Renal pelvis (tissue), 4 donors: ENCODE results near the gene ACOXL. TPM values are rescaled to one million over a fixed set of nuclear protein-coding genes. Genes with fewer than 3 reads are reported as not detected.

Experiments used
- DNase-seq: peaks from one replicate; pipeline ENCODE4 v3.0.0-alpha.2; 2013
- polyA plus RNA-seq, 3 donors: library from polyadenylated mRNA; unstranded; fragments of 120-200 nt; gene quantifications; one replicate each; pipeline ENCODE4 v1.2.1, GENCODE V29; 2013; ENCODE audit not compliant: insufficient read length in 3 of 3

Gene ACOXL
- polyA plus RNA-seq, 3 donors: 0.65 to 0.99 (median 0.93) TPM

DNA sequence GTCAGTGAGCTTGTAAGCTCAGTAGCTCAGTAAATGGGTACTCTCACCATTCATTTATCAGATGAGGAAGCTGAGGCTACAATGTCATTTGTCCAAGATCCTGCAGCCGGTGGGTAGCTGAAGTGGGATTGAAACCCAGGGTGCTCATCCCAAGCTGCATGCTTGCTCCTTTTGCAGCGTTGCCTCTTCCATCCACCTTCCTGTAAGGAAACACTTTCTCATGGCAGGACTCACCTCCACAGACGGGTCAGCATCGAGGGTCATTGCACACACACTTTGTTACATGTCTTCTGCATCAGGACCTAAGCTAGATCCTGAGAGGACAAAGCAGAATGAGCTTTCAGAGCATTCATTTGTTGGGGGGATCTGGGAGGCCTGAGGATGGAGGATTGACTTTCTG is 60.7 kb downstream of the ACOXL start:
- no peak for DNase-seq

DNA sequence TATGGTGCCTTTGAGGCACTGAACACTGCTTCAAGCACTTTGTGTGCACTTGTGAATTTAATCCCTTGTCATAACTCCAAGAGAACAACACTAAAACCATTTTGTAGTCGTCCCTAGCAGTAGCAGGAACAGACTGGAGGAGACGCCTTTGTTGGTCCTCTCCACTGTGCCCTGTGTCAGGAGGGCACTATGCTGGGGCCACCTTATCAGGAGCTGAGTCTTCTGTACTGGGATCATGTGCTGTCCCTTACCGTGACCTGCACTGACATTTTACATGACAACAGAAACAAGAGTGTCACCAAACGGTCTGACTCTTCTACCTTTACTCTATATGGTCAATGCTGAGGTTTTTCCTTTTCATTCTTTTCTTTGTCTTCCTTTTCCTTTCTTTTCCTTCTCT is 62.0 kb downstream of the ACOXL start:
- no peak for DNase-seq

DNA sequence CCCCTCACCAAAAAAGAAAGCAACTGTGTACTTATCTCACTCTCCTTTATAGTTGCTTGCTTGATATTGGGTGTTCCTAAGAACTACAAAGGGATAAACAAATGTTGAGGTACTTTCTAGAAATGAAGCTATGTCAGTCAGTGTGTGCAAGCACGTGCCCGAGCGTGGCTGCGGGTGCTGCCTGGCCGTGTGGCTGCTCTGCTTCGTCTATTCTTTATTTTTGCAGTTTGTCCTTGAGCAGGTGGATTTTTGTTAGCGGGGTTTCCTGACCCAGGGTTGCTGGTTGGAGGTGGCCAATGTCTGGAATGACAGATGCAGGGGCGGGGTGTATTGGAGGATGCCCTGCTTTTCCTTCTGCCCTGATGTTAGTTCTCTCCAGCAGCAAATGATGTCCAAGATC is 62.6 kb downstream of the ACOXL start:
- no peak for DNase-seq

DNA sequence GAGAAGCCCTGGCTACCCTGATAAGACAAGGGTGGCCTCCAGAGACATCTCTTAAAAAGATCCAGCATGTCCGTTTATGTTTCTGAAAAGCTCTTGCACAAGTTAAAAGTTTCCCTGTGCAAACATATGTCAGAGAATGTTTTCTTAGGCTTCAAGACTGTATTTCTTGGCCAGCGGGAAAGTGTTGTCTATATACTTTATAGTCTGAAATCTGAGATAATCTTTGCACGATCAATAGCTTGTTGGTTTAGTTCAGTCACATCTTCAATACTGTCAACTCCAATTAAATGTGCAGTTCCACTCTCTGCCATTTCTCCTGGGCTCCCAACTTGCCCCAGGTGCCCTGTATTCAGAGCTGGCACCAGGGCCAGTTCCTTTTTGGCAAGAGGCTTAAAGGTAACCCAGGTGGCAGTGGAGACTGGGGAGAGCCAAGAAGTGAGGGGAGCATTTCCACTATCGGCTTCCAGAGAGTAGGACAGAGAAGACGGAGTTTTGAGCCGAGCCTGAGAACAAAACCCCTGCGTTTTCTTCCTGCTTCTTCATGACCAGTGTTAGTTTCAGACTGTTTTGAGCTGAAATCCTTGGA is 64.4 kb downstream of the ACOXL start:
- DNase-seq: no peak

DNA sequence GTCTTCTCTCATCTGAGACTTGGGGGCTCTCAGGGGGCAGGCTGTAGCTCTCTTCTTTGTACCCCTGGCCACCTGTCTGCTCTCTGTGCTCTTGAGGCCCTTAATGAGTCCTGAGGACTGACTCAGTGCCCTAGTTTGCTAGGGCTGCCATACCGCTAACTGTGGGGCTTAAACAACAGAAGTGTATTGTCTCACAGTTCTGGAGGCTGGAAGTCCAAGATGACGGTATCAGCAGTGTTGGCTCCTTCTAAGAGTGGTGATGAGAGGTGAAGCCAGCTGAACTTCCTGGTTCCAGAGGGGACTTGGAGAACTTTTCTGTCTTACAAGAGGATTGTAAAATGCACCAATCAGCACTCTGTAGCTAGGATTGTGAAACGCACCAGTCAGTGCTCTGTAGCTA is 67.0 kb downstream of the ACOXL start:
- DNase-seq: no peak

DNA sequence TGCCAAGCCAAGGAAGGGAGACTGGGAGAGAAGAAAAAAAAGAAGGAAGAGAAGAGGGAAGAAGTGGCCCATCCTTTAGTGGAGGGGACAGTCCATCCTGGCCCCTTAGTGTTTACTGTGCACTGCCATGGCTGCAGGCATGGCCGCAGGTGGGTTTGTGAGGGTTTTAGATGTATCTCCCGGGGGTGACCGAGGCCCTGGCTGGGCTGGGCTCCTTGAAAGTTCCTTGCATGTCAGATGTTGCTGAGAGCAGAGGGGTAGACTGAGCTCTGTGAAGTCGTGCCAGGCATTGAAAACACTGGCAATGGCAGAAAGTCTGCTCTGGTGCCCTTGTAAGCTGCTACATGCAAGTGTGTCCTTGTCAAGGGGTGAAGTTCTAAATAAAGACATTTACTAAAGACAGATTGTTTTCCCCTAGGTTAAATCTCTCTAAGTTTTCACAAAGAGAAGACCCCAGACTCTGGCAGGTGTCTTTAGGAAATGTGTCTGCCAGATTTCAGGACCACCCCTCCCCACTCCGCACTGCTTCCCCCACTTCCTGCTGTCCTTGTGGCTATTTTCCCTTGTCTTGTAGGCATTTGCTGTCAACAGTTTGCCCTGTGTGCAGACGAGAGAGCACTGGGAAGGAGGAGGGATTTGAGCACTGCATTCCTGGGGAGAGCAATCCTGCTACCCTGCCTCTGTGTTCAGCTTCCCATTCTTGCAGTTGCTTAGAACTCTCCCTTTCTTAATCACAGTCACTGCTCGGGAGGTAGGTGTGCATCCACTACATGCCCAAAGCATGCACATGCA is 68.4 kb downstream of the ACOXL start:
- no peak for DNase-seq

DNA sequence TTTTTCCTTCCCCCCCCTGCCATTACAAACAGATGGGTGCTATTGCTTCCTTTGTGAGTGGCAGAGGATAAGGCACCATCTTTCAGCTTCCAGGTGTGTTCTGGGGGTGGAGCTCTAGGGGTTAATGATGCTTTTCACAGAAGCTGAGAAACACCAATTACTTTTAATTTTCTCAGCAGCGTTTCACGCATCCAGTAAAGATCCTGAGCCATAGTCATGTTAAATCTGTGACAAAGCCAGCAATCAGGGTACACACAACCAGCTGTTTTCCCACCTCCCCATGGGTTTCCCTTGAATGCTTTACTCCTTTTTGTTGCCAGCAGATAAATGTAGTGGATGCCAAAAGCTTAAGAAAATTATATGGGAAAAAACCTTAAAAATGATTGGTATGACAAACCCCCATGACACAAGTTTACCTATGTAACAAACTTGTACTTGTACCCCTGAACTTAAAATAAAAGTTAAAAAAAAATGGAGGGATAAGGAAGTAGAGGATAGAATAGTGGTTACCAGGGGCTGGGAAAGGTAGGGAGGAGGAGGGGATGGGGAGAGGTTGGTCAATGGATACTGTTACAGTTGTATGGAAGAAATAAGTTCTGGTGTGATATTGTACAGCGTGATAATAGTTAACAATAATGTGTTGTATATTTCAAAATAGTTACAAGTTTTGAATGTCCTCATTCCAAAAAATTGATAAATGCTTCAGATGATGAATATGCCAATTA is 70.0 kb downstream of the ACOXL start:
- no peak for DNase-seq

DNA sequence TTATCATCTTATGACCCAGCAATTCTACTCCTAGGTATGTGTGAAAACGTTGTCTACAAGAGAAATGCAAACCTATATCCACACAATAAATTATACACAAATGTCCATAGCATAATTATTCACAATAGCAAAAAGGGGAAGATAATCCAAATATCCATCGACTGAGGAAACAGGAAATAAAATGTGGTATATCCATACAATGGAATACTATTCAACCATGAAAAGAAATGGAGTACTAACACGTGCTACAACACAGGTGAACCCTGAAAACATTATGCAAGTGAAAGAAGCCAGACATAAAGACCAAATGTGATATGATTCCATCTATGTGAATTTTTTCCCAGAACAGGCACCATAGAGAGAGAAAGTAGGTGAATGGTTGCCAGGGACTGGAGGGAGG is 72.1 kb downstream of the ACOXL start:
- DNase-seq: no peak

DNA sequence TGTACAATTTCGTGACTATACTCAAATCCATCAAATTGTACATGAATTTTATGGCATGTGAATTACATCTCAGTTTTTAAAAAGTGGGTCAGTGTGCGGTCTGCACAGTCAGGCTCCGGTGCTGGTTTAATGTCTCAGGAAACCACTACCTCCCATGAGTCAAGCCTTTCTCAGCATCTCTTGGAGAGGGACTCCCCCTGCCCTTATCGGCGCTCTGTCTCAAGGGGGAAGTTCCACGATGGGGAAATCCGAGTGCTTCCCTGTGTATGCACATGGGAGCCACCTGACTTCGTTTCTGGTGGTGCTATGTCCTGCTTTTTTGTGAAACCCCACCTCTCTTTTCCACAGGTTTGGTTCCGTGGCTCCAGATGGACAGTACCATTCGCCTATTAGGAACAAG is 72.5 kb downstream of the ACOXL start:
- no peak for DNase-seq

DNA sequence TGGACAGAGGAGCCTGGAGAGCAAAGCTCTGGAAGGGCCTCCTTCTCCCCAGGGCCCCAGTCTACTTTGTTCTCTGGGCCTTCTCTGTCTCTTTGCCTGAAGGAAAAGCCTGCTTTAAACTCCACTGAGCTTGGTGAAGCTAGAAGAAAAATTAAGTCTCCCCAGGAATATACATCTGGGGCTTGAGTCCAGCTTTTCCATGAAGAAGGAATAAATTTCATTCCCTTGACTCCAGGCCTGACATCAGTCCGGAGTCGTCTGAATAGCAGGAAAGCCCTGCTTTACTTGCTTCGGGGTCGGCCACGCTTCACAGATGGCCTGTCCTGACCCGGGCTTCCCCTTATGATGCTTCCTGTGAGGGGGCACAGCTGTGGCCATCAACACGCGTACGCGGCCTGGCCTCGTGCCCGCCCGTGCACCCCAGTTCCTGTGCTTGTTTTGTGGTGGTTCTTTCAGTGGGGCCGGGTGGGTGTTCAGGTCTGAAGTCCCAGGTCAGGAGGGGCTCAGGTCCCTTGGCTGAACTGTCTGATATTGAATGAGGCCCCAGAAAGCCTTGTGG is 73.6 kb downstream of the ACOXL start:
- DNase-seq: no peak

DNA sequence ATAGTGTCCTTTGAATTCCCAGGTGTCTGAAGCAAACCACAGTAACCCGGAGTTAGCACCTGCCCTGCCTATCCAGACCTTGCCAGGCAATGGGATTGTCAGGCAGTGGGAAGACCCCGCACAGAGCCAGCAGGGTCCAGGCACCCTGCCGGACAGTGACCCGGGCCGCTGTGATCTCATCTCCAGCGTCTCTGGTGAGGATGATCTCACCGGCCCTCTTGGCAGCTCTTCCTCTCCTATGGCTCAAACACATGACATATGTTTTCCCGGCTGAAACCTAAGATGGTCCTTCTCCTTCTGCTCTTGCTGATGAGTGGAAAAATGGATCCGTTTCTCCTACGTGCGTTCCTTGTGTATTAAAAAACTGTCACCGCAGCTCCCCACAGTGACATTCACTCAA is 75.1 kb downstream of the ACOXL start:
- no peak for DNase-seq

DNA sequence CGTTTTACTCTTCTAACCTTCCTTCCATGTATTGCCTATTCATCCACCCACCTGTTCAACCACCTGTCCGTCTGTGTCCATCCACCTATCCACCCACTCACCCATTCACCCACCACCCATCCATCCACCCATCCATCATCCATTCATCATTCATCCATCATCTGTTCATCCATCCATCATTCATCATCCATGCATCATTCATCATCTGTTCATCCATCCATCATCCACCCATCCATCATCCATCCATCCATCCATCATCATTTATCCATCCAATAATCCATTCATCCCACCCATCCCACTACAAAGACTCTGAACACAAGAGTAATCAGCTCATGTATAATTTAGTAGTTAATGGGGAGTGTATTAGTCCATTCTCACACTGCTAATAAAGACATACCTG is 78.0 kb downstream of the ACOXL start:
- DNase-seq: no peak

DNA sequence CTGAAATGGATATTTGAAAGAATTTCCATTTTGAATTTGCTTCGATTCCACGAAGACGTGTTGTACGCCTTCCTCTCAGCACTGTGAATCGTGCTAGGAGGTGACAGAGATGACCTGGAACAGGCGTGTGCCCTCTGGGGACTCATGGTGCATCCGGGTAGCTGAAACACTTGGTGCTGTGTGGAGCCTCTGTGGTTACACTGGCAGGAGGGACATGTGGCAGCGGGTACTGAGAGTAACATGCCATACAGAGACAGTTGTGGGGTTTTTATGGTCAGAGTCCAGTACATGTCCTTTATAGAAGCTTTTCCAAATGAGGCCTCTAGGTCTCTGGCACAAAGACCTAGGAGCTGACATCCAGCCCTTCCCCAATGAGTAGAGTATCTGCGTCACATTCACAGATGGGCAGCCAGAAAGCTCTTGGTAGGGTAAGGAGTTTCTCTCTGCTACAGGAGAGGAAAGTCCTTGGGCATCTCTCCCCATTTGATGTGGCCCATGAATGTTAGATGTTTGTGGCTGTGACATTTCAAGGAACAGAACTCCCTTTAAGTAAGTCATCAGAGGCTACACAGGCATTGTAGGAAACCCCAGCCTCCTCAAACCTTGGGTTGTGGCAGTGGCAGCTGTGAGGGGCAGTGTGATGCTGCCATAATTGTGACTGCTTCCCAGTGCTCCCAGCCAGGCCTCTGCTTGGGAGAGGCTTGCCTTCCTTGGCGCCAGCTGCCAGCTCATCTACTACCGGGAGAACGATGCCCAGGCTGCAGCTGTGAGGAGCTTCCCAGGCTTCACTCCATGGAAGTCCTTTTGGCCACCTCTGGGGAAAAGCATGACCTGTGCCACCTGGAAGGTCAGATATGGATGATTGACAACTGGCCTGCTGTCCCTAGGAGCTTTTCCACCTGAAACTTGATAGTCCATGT is 80.6 kb downstream of the ACOXL start:
- DNase-seq: no peak

DNA sequence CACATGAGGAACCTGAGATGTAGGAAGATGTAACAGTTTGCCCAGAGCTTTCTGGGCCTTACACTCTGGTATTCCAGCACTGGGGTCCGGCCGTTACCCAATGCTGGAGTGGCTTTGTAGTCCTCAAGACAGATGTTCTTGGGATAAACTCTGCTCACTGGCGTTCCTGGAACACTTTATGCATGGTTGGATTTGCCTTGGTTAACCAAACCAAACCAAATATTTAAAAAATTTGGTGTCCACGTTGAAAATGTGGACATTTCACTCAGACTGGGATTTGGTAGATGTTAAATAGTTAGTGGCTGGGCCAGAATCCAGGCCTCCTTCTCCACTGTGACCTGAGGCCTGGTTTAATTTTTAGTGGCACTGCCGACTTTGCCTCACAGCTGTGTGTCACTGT is 81.5 kb downstream of the ACOXL start:
- DNase-seq: no peak

DNA sequence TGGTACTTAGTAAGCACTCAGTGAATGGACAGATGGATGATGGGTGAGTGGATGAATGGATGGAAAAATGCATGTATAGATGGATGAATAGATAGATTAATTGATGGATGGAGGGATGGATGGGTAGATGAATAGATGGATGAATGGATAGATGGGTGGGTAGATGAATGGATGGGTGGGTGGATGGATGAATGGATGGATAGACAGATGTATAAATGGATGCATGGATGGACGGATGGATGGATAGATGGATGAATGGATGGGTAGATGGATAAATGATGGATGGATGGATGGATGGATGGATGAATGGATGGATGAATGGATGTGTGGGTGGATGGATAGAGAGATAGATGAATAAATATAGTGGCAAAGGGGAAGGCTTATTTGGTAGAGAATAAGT is 83.6 kb downstream of the ACOXL start:
- DNase-seq: no peak

DNA sequence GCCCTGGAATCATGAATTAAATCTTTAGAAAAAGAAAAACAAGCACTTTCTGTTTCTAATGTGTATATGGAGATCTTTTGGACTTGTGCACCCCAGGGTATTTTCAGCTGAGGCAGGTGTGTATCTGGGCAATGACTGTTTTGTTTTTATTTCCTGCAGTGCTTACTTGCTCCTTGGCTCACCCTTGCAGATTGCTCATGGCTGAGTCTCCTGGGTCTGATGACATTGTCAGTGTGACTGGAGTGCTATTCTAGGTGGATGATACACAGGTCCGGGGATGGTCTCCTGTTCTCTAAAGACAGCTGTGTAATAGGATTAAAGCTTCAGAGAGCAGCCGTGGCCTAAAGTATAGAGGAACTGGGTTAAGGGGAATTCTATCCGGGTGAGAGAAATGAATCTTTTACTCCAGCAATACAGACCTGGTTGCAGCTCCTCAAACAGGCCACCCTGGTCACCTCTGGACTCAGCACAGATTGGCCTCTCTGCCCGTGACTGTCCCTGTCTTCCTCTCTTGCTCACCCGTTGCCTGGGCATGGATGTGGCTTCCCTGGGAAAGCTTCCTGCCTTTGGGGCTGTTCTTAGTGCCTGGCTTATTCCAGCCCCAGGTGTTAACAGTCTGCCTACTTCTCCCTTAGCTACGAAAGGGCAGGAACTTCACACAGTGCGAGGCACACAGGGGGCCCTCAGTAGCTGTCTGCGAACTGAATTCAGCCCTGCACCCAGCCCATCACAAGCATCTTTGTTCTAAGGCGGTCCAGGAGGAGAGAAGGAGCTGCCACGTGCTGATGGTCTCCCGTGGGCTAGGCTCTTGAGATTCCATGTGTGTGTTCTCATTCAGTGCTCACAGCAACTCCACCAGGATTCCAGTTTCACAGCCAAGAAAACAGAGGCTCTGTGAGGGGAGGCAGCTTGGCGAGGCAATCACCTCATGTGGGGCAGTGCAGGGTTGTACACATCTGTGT is 84.3 kb downstream of the ACOXL start:
- no peak for DNase-seq

DNA sequence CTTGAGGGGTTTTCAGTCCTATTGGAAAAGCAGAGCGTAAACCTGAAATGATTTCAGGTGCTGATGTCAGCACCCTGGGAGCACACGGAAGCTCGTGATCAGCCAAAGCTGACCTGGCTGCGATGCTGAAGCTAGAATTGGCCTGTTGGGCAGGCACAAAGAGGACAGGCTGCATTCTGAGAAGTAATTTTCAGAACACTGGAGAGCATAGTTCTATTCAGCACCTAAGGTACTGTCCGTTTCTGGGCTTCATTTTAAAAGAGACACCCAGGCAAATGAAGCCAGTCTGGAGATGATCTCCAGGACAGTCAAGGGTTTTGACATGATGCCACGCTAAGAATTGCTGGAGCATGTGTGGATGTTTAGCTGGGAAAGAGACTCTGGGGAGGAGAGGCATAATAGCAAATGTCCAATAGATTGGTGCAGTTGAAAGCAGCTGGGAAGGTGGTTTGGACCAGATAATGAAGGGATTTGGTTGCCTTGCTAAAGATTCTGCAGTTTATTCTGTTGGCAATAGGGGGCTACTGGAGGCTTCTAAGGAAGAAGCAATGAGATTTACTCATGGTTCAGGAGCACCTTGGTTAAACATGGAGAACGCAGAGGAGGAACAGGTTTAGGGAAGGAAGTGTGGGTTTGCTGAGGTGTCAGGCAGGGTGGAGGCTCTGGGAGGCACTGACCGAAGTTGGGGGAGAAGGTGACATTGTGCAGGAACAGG is 86.6 kb downstream of the ACOXL start:
- no peak for DNase-seq

DNA sequence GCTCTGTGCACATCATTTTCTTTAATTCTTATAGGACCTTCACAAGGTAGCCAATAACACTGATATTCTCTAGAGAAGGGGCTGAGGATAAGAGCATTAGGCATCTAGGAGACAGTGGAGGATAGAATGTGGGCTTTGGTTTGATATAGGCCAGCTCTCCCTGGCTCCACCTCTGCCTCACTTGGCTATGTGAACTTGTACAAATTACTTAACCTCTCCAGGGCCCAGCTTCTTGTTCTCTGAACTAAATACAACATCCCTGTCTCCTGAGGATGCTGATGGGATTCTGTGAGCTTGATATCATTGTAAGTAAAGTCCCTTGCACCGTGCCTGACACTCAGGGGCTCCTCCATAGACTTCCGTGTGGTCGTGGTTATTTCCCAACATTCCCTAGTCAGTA is 87.3 kb downstream of the ACOXL start:
- no peak for DNase-seq

DNA sequence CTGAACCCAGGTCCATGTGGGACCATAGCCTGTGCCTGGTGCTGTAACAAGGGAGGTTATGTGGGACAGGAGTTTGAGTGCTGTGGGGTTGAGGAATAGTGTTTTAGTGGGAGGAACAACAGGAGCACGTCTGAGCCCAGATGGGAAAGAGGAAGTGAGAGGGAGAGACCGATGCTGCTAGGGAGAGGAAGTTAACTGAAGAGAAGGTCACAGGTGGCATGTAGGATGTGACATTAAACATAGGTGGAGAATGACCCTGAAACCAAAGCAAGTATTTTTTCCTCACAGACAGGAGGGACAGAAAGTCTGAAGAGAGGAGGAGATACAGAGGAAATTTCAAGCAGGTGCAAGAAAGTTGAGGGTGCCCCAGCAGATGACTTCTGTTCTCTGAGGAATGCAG is 87.8 kb downstream of the ACOXL start:
- no peak for DNase-seq

DNA sequence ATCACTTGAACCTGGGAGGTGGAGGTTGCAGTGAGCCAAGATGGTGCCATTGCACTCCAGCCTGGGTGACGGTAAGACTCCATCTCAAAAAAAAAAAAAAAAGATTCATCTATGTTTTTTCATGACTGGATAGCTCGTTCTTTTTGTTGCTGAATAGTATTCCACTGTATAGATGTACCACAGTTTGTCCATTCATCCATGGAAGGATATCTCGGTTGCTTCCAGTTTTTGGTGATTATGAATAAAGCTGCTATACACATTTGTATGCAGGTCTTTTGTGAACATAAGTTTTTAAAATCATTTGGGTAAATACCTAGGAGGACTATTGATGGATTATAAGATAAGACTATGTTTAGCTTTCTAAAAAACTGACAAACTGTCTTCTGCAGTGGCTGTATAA is 90.8 kb downstream of the ACOXL start:
- DNase-seq: no peak
